Stimulated activated naive CD4-positive, alpha-beta T cell (primary cell): ENCODE results near the gene SCARF2.
"Not testable (repeated sequence)": the region's sequence is repeated elsewhere in the genome, so short reads cannot be mapped to it uniquely, and the experiment has no call there.

Source experiments
- DNase-seq, 6 experiments: peaks; one replicate each; lab custom pipeline; 2025; lab: John Stamatoyannopoulos, UW

SCARF2 gene

GRCh38 chr22:20395181-20395906 lies 42.3 kb downstream of the SCARF2 start:
- DNase-seq, result no peak

DNA sequence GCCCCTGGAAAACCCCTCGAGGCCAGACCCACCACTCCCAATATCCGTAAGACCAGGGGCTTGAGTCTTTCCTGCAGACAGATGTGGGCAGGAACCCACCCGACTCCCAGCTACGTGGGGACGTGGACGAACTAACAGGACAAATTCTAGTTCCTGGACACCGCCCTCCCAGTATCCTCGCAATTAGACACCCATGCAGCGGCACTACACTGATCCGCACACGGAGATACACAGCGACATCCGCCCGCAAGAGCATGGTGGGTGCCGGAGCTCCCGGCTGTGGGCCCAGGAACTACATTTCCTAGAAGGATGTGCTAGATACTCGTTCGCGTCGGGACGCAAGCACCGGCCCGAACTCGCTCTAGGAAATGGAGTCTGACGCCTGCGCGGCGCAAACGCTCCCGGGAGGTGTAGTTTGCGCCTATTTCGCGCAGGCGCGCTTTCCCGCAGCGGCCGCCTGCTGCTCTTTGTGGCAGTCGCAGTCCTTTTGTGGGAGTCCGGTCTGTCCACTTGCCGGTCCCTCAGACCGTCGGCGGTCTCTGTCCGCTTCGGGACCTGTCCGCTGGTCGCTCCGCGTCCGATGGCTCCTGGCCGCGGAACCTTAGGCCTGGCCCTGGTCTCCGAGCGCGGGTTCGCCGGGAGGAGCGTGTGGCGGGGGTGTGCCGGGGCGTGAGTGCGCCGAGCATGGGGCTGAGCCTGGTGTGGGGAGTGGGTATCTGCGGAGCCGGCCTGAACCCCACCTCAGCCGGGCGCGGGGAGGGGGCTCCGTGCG lies 43.7 kb downstream of the SCARF2 start, which contains the start of gene ZNF74:
ZNF74 (plus strand) TSS at position 447 of the 772 bp plus-strand sequence. CDS start 478 bp downstream, outside the sequence.
- DNase-seq, result peak; percentile 70 to 89 (median 80)

DNA sequence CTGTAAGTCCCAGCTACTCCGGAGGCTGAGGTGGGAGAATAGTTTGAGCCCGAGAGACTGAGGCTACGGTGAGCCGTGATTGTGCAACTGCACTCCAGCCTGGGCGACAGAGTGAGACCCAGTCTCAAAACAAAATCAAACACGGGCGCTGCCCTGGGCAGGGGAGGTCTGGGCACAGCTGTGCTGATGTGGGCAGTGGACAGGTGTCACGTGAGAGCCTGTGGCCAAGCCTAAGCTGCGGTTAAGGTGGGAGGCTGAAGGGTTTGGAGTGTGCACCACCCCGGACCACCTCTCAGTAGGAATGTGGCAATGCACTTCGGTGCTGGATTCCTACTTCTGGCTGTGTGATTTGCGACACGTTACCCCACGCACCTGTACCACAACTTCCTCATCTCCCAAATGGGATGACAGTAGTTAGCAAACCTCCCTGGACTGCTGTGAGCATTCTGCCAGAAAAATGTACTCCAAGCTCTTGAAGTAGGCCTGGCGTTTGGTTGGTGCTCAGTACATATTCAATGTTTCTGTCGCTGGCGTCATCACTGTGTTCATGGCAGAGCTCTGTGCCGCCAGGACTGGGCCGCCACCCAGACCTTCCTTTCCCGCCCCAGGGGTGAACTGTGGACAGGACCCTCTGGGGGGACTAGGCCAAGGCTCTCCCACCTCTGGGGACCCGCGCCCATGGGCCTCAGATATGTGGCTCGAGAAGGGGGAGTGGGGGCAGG lies 44.5 kb downstream of the SCARF2 start:
- DNase-seq, result peak in 1 of 6 experiments; percentile 24

GRCh38 chr22:20392365-20392881 lies 45.2 kb downstream of the SCARF2 start:
- not testable (repeated sequence) for DNase-seq

GRCh38 chr22:20391222-20391621 lies 46.4 kb downstream of the SCARF2 start:
- DNase-seq, result no peak

DNA sequence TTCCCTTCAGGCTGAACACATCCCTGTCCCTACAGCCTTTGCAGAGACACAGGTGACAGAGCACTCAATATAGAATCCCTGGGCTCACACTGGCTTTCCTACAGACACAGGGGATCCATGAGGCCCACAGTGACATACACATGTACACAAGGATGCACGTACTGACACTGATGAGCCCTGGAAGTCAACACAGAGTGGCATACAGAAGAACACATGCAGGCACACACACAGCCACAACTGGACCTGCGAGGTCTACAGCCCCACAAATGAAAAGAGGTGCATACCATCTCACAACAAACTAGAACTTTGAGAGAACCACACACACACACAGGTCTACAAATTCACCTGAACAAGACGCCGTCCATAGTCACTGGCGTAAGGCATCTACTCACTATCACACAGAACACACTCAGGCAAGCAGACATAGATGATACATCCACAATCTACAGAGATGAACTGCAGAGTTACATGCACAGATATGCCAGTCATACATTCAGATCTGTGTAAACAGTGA lies 47.2 kb downstream of the SCARF2 start:
- no peak for DNase-seq

DNA sequence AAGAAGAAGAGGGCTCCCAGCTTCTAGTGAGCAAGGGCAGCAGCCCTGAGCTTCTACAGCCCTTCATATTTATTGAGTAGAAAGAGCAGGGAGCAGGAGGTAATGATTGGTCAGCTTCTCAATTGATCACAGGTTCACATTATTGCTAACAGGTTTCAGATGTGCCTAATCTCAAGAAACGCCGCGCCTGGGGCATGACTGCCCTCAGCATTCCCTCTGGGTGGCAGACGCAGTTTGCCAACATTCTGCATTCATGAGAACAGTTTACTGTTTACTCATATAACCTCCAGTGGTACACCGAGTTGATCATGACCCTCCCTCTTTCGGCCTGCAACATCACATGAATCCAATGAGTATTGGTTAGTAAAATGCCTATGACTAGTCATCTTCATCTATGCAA lies 48.3 kb downstream of the SCARF2 start:
- no peak for DNase-seq

DNA sequence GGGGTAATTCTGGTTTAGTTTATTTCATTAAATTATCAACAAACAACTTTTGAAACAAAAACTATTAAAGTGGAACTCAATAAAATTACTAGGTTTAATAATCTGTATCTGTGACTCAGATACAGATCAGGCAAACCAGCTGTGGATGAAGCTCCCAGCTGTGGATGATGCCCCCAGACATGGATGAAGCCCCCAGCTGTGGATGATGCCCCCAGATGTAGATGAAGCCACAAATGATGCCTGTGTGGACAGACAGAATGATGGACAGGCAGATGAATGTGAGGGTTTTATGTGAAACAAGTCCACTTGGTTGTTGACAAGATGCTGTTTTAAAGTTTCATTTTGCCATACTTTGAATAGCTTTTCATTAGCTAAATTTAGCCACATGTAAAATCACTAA lies 49.4 kb downstream of the SCARF2 start:
- no peak for DNase-seq

GRCh38 chr22:20386972-20387371 lies 50.7 kb downstream of the SCARF2 start:
- no peak for DNase-seq

- DNase-seq, result no peak
Observed at GRCh38 chr22:20386336-20386735, 51.3 kb downstream of the SCARF2 start.

DNA sequence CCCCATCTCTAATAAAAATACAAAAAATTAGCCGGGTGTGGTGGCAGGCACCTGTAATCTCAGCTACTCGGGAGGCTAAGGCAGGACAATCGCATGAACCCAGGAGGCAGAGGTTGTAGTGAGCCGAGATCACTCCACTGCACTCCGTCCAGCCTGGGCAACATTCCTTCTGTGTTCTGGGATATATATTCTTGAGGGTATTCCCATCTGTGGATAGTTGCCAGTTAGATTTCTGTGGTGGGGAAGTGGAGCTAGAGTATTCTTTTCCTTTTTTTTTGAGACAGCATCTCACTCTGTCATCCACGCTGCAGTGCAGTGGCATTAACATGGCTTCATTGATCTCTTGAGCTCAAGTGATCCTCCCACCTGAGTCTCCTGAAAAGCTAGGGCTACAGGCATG lies 52.8 kb downstream of the SCARF2 start:
- no peak for DNase-seq

- DNase-seq, result no peak
Observed at GRCh38 chr22:20384171-20384570, 53.5 kb downstream of the SCARF2 start.

DNA sequence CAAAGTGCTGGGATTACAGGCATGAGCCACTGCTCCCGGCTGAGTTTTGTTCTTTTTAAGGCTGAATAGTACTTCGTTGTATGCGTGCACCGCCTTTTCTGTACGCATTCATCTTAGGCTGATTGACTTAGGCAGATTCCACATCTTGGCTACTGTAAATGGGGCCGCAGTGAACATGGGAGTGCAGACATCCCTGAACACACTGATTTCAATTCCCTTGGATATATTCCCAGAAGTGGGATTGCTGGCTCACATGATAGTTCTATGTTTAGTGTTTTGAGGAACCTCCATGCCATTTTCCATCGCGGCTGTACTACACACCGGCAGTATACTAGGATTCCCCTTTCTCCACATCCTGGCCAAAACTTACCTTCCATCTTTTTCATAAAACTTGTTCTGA lies 54.1 kb downstream of the SCARF2 start:
- DNase-seq, result no peak

DNA sequence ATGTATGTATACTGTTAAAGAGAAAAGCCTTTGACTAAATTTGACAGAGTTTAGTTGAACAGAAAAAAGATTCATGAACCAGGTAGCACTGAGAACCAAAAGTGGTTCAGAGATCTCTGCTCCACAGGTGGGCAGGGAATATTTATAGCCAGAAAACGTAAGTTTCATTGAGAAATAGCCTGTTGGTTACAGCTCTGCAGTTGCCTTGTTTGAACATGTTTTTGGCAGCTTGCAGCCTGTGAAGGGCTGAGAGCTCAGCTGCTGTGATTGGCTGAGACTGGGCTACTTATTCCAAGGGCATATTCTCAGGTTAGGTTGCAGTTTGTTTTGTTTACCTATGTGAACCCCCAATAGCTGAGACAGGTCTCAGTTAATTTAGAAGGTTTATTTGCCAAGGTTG lies 57.1 kb downstream of the SCARF2 start:
- DNase-seq, result no peak

- DNase-seq, result not testable (repeated sequence)
Observed at GRCh38 chr22:20378684-20379083, 58.9 kb downstream of the SCARF2 start.

GRCh38 chr22:20378110-20378509 lies 59.5 kb downstream of the SCARF2 start:
- no peak for DNase-seq

DNA sequence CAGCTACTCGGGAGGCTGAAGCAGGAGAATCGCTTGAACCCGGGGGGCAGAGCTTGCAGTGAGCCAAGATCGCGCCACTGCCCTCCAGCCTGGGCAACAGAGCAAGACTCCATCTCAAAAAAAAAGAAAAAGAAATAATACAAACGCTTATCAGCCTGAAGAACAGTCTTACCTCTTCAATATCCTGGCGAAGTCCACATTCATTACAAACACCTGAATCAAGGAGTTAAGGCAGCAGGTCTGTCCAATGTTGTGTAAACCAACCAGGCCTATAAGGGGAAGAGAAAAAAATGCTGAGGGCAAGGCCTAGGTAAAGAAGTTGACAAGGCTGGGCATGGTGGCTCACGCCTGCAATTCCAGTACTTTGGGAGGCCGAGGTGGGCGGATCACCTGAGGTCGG lies 60.6 kb downstream of the SCARF2 start:
- not testable (repeated sequence) for DNase-seq

- DNase-seq, result not testable (repeated sequence)
Observed at GRCh38 chr22:20376281-20376680, 61.3 kb downstream of the SCARF2 start.
